Measurements from ENCODE around the gene TNNT1.

The TNNT1 gene

GRCh38 chr19:55149078-55150003 lies at the start of gene TNNT1:
TNNT1 (minus strand) TSS chr19:55149206; CDS start chr19:55147157, 2,049 bp downstream.
- H2AFZ ChIP-seq (ENCODE audit: low read depth, low read length), result no peak within 1 kb of the TSS
- H3K27me3 ChIP-seq (ENCODE audit: insufficient read depth, low read length), result peaks cover 39% of the 10 kb centered on the region
- H3K4me3 ChIP-seq (ENCODE audit: low read length), result no peak within 1 kb of the TSS
- no peaks in the 10 kb centered on the region for H3K9me3 ChIP-seq (ENCODE audit: low read length)
- no peaks in the 10 kb centered on the region for H3K36me3 ChIP-seq (ENCODE audit: insufficient read depth, low read length)
- H3K4me1 ChIP-seq (ENCODE audit: insufficient read depth, low read length), result peaks cover 6% of the 10 kb centered on the region

GRCh38 chr19:55198651-55199050 lies 49.6 kb upstream of the TNNT1 start:
- Histone ChIP-seq H3K4me1 (ENCODE audit: insufficient read depth, low read length) (no peaks in the 10 kb centered on the region), H3K27me3 (ENCODE audit: insufficient read depth, low read length) (no peaks in the 10 kb centered on the region), H2AFZ (ENCODE audit: low read depth, low read length) (no peak overlapping the region), H3K4me3 (ENCODE audit: low read length) (no peak overlapping the region), H3K36me3 (ENCODE audit: insufficient read depth, low read length) (no peaks in the 10 kb centered on the region), H3K9me3 (ENCODE audit: low read length) (no peaks in the 10 kb centered on the region)

DNA sequence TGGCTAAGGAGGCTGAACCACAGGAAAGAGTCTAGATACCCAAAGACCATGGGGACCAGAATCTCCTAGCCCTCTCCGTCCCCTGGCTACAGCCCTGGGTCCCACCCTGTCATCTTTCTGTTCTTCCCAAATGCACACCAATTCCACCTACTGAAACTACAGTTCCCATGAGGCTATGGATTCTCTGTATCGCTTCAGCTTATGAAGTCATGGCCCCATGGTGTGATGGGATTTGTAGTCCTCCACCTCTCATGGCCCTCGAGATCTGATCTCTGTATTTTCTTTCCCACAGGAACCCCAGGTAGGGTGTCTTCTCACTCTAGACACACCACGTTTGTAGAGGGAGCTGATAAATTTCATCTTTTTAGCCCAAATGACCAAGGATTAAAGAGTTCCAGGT lies 48.5 kb upstream of the TNNT1 start:
- H2AFZ ChIP-seq (ENCODE audit: low read depth, low read length), result no peak overlapping the region
- H3K27me3 ChIP-seq (ENCODE audit: insufficient read depth, low read length), result no peaks in the 10 kb centered on the region
- H3K36me3 ChIP-seq (ENCODE audit: insufficient read depth, low read length), result no peaks in the 10 kb centered on the region
- no peaks in the 10 kb centered on the region for H3K4me1 ChIP-seq (ENCODE audit: insufficient read depth, low read length)
- no peak overlapping the region for H3K4me3 ChIP-seq (ENCODE audit: low read length)
- H3K9me3 ChIP-seq (ENCODE audit: low read length), result no peaks in the 10 kb centered on the region

DNA sequence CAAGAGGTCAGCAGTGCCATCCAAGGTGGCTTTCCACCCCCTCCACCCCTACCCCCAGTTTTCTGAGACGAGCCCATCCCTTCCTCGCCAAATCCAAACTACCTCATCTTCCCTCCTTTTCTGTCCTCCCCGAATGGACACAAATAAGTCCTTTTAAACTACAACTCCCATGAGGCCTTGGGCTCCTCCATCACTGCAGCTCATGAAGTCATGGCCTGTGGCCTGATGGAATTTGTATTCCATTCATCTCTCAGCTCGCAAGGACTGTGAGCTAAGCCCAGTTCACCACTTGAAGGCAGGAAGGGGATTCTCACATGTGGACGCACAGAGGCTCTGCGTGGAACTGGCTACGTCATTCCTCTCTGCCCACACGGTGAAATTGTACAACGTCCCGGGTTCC lies 47.8 kb upstream of the TNNT1 start:
- H3K4me3 ChIP-seq (ENCODE audit: low read length), result no peak overlapping the region
- no peaks in the 10 kb centered on the region for H3K36me3 ChIP-seq (ENCODE audit: insufficient read depth, low read length)
- H3K4me1 ChIP-seq (ENCODE audit: insufficient read depth, low read length), result no peaks in the 10 kb centered on the region
- H3K9me3 ChIP-seq (ENCODE audit: low read length), result no peaks in the 10 kb centered on the region
- H2AFZ ChIP-seq (ENCODE audit: low read depth, low read length), result no peak overlapping the region
- no peaks in the 10 kb centered on the region for H3K27me3 ChIP-seq (ENCODE audit: insufficient read depth, low read length)

- H3K4me3 ChIP-seq (ENCODE audit: low read length), result no peak overlapping the region
- no peaks in the 10 kb centered on the region for H3K9me3 ChIP-seq (ENCODE audit: low read length)
- no peak overlapping the region for H2AFZ ChIP-seq (ENCODE audit: low read depth, low read length)
- no peaks in the 10 kb centered on the region for H3K27me3 ChIP-seq (ENCODE audit: insufficient read depth, low read length)
- H3K36me3 ChIP-seq (ENCODE audit: insufficient read depth, low read length), result no peaks in the 10 kb centered on the region
- no peaks in the 10 kb centered on the region for H3K4me1 ChIP-seq (ENCODE audit: insufficient read depth, low read length)
Measured at GRCh38 chr19:55193481-55193880, 44.5 kb upstream of the TNNT1 start.

GRCh38 chr19:55189403-55189835 lies 40.4 kb upstream of the TNNT1 start:
- Histone ChIP-seq H3K9me3 (ENCODE audit: low read length) (no peaks in the 10 kb centered on the region), H3K27me3 (ENCODE audit: insufficient read depth, low read length) (peaks cover 7% of the 10 kb centered on the region), H2AFZ (ENCODE audit: low read depth, low read length) (no peak overlapping the region), H3K36me3 (ENCODE audit: insufficient read depth, low read length) (no peaks in the 10 kb centered on the region), H3K4me3 (ENCODE audit: low read length) (no peak overlapping the region), H3K4me1 (ENCODE audit: insufficient read depth, low read length) (no peaks in the 10 kb centered on the region)

GRCh38 chr19:55188625-55189024 lies 39.6 kb upstream of the TNNT1 start:
- Histone ChIP-seq H3K27me3 (ENCODE audit: insufficient read depth, low read length) (peaks cover 7% of the 10 kb centered on the region), H3K4me3 (ENCODE audit: low read length) (no peak overlapping the region), H3K36me3 (ENCODE audit: insufficient read depth, low read length) (no peaks in the 10 kb centered on the region), H3K4me1 (ENCODE audit: insufficient read depth, low read length) (no peaks in the 10 kb centered on the region), H2AFZ (ENCODE audit: low read depth, low read length) (no peak overlapping the region), H3K9me3 (ENCODE audit: low read length) (no peaks in the 10 kb centered on the region)

GRCh38 chr19:55186080-55186479 lies 37.1 kb upstream of the TNNT1 start:
- Histone ChIP-seq H3K9me3 (ENCODE audit: low read length) (peaks cover 2% of the 10 kb centered on the region), H3K4me3 (ENCODE audit: low read length) (no peak overlapping the region), H2AFZ (ENCODE audit: low read depth, low read length) (no peak overlapping the region), H3K27me3 (ENCODE audit: insufficient read depth, low read length) (peaks cover 17% of the 10 kb centered on the region), H3K36me3 (ENCODE audit: insufficient read depth, low read length) (no peaks in the 10 kb centered on the region), H3K4me1 (ENCODE audit: insufficient read depth, low read length) (no peaks in the 10 kb centered on the region)

DNA sequence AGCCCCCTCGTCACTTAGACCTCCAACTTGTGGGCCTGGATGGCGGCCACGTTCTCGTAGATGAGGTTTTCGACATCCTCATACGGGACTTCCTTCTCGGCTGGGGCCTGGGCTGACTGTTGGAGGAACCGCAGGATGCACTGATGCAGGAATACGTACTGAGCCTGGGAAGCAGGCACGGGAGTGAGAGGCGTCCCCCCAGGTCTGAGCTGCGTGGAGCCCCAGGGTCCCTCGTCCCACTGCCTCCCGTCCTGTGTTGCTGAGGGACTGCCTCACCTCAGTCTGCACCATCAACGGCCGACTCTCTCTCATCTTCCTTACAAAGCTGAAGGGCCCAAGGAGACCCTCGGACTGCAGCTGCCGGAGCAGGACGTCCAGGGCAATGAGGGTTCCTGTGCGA lies 32.7 kb upstream of the TNNT1 start:
- Histone ChIP-seq H2AFZ (ENCODE audit: low read depth, low read length) (no peak overlapping the region), H3K4me1 (ENCODE audit: insufficient read depth, low read length) (peaks cover 10% of the 10 kb centered on the region), H3K9me3 (ENCODE audit: low read length) (peaks cover 2% of the 10 kb centered on the region), H3K36me3 (ENCODE audit: insufficient read depth, low read length) (no peaks in the 10 kb centered on the region), H3K4me3 (ENCODE audit: low read length) (no peak overlapping the region), H3K27me3 (ENCODE audit: insufficient read depth, low read length) (peaks cover 28% of the 10 kb centered on the region)

GRCh38 chr19:55179606-55180484 lies 30.8 kb upstream of the TNNT1 start, which contains the start of gene SYT5:
SYT5 (minus strand) TSS chr19:55180289; CDS start chr19:55179041, 1,248 bp downstream.
- H3K4me3 ChIP-seq (ENCODE audit: low read length), result peak within 1 kb of the TSS; percentile 71
- peak within 1 kb of the TSS; percentile 62 for H2AFZ ChIP-seq (ENCODE audit: low read depth, low read length)
- H3K27me3 ChIP-seq (ENCODE audit: insufficient read depth, low read length), result peaks cover 20% of the 10 kb centered on the region

GRCh38 chr19:55178781-55179599 lies 30.0 kb upstream of the TNNT1 start:
- peaks cover 10% of the 10 kb centered on the region for H3K4me1 ChIP-seq (ENCODE audit: insufficient read depth, low read length)
- H3K9me3 ChIP-seq (ENCODE audit: low read length), result peaks cover 10% of the 10 kb centered on the region
- H3K36me3 ChIP-seq (ENCODE audit: insufficient read depth, low read length), result no peaks in the 10 kb centered on the region
- peaks cover 20% of the 10 kb centered on the region for H3K27me3 ChIP-seq (ENCODE audit: insufficient read depth, low read length)
- peak overlapping the region; percentile 71 for H3K4me3 ChIP-seq (ENCODE audit: low read length)
- peak overlapping the region; percentile 62 for H2AFZ ChIP-seq (ENCODE audit: low read depth, low read length)

More at GRCh38 chr19:55179606-55180484, 30.8 kb upstream of the TNNT1 start, which contains the start of gene SYT5:
- peaks cover 10% of the 10 kb centered on the region for H3K9me3 ChIP-seq (ENCODE audit: low read length)
- no peaks in the 10 kb centered on the region for H3K36me3 ChIP-seq (ENCODE audit: insufficient read depth, low read length)
- H3K4me1 ChIP-seq (ENCODE audit: insufficient read depth, low read length), result peaks cover 10% of the 10 kb centered on the region

DNA sequence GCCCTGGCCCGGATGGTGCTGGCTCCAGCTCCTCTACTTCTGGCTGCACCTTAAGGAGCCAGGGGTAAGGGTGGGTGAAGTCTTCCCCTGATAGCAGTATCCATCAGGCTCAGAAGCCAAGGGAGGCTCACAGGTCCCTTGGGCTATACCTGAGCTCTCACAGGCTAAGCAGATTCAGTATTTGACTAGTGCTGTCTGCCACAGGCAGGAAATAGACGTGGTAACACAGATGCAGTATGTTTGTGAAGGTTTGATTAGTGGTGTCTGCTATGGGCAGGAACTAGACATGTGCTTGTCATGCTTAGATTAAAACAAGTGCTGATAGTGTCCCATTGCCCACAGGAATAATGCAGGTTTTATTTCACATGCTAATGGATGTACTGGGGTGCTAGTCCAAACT lies 27.1 kb upstream of the TNNT1 start:
- no peak overlapping the region for H3K4me3 ChIP-seq (ENCODE audit: low read length)
- peaks cover 13% of the 10 kb centered on the region for H3K27me3 ChIP-seq (ENCODE audit: insufficient read depth, low read length)
- no peak overlapping the region for H2AFZ ChIP-seq (ENCODE audit: low read depth, low read length)
- H3K4me1 ChIP-seq (ENCODE audit: insufficient read depth, low read length), result peaks cover 16% of the 10 kb centered on the region
- peaks cover 8% of the 10 kb centered on the region for H3K9me3 ChIP-seq (ENCODE audit: low read length)
- no peaks in the 10 kb centered on the region for H3K36me3 ChIP-seq (ENCODE audit: insufficient read depth, low read length)
